Measurements from ENCODE around the gene LST1.

Gene LST1

DNA sequence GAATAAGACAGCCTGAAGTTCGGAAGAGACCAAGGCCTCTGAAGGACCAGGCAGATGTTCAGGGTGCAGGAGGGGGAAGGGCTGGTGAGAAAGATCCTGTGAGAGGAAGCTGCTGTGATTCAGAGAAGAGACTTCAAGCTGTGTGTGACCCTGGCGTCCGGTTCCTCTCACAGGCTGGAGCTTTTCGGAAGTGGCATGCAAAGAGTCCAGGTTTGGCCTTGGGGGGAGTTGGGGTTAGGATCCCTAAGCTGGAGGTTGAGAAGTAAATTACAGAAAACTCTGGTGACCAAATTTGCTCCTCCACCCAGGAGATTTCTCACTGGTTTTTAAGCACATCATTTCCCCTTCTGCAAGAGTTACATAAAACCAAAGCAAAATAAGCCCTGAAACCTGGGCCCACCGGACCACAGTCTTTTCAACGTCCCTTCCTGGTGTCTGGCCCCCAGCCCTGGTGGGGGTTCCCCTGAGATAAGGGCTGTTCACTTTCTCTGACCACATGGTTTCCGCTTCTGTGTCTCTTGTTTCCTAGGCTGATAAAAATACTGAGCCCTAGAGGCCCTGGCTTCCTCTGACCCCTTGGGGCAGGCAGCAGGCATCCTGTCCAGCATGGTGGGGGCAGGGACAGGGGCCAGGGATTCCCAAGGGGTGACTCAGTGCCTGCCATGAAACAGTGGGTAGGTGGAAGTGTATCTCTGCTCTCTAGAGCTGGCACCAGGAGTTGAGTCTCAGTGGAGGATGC, 25.9 kb upstream of the LST1 start:
- DNase-seq (ENCODE audit: low spot score), result peak; percentile 40

DNA sequence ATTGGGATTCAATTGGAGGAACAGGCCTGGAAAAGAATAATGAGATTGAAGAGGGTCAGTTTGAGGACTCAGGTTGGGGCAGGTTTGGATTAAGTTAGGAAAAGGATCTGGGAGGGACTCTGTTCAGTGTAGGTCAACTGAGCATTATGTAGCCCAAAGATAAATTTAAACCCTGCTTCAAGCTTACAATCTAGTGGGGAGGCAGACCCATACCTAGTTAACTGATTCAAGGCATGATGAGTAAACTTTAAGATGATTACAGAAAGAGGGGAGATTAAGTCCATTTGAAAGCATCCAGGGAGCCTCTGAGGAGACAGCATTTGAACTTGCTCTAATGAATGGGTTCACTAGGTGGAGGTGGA, 25.4 kb upstream of the LST1 start:
- no peak for DNase-seq (ENCODE audit: low spot score)

DNA sequence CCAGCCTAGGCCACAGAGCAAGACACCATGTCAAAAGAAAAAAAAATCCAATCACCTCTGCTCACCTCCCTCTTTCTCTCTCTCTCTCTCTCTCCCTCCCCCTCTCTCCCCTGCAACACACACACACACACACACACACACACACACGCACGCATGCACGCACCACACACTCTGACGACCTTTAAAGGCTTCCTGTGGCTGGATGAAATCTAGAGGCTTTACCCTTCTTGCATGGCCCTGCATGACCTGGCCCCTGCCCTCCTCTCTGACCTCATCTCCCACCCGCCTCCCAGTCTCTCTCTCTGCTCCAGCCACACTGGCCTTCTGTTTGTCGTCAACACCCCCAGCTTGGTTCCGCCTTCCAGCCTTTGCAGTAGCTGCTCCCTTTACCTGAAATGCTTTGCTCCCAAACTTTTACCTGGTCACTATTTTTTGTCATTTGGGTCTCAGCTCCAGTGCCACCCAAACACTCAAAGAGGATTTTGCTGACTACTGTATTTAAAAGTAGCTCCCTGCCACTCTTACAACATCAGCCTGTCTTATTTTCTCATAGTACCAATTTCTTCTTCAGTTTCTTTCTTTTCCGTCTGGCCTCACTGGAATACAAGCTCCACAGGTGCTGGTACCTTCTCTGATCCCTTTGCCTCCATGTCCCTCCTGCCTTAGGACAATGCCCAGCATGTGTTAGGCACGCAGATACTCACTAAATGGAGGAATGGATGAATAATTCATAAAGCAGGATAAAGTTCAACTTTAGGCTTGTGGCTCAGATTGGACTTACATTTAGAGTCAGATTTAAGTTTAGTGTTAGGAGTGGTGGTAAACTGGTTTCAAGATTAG, 18.3 kb upstream of the LST1 start:
- DNase-seq (ENCODE audit: low spot score), result no peak

DNA sequence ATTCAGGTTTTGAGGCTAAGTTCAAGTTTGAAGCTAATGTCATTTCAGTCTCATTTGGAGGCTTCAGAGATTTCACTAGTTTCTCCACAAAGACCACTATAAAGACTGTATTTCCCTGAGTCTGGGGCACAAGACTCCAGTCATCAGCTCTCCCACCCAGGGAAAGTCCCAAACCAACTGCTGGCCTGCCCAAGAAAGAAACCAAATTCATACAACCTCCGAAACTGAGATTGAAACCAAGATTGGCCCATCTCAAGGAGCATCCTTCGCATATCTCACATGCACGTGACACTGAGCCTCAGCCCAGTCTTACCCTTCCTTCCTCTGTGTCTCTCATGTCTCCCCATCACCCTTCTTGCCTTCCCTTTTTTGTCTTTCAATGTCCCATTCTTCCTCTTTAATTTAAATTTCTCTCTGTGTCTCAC, 17.5 kb upstream of the LST1 start:
- no peak for DNase-seq (ENCODE audit: low spot score)

DNA sequence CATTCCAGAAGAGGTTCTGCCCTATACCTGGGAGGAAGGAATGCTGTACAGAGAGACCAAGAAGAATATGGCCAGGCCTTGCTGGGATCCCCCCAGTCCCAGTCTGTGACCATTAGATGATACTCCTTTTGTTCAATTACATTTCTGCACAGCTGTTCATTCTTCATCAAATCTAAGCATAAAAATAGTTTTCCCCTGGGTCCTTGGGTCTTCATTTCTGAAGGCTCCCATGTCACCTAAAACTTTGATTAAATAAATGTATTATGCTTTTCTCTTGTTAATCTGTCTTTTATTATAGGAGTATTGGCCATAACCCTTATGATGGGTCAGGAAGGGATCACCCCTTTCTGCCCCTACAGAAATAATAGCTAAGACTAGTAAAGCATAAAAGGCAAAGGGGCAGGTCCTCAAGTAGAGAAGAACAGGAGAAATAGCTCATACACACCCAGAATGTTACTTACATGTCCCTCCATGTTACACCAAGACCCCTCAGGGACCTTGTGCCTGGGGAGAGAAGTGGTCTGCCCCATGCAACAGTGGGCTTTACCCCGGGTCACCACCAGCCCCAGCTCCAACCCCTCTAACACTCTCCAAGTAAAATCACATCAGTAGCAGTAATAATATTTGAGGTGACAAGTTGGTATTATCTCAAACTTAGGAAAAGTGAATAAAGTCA, 16.1 kb upstream of the LST1 start:
- DNase-seq (ENCODE audit: low spot score), result no peak

DNA sequence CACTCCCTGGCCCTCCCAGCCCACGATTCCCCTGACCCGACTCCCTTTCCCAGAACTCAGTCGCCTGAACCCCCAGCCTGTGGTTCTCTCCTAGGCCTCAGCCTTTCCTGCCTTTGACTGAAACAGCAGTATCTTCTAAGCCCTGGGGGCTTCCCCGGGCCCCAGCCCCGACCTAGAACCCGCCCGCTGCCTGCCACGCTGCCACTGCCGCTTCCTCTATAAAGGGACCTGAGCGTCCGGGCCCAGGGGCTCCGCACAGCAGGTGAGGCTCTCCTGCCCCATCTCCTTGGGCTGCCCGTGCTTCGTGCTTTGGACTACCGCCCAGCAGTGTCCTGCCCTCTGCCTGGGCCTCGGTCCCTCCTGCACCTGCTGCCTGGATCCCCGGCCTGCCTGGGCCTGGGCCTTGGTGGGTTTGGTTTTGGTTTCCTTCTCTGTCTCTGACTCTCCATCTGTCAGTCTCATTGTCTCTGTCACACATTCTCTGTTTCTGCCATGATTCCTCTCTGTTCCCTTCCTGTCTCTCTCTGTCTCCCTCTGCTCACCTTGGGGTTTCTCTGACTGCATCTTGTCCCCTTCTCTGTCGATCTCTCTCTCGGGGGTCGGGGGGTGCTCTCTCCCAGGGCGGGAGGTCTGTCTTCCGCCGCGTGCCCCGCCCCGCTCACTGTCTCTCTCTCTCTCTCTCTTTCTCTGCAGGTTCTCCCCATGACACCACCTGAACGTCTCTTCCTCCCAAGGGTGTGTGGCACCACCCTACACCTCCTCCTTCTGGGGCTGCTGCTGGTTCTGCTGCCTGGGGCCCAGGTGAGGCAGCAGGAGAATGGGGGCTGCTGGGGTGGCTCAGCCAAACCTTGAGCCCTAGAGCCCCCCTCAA, 13.8 kb upstream of the LST1 start, which contains the start of gene LTA:
Gene LTA (plus strand): TSS at position 249 of the 871 bp plus-strand sequence. CDS start 454 bp downstream, at position 703.
- no peak for DNase-seq (ENCODE audit: low spot score)

DNA sequence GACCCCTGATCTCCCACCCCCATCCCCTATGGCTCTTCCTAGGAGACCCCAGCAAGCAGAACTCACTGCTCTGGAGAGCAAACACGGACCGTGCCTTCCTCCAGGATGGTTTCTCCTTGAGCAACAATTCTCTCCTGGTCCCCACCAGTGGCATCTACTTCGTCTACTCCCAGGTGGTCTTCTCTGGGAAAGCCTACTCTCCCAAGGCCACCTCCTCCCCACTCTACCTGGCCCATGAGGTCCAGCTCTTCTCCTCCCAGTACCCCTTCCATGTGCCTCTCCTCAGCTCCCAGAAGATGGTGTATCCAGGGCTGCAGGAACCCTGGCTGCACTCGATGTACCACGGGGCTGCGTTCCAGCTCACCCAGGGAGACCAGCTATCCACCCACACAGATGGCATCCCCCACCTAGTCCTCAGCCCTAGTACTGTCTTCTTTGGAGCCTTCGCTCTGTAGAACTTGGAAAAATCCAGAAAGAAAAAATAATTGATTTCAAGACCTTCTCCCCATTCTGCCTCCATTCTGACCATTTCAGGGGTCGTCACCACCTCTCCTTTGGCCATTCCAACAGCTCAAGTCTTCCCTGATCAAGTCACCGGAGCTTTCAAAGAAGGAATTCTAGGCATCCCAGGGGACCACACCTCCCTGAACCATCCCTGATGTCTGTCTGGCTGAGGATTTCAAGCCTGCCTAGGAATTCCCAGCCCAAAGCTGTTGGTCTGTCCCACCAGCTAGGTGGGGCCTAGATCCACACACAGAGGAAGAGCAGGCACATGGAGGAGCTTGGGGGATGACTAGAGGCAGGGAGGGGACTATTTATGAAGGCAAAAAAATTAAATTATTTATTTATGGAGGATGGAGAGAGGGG, 12.6 kb upstream of the LST1 start:
- DNase-seq (ENCODE audit: low spot score), result no peak

DNA sequence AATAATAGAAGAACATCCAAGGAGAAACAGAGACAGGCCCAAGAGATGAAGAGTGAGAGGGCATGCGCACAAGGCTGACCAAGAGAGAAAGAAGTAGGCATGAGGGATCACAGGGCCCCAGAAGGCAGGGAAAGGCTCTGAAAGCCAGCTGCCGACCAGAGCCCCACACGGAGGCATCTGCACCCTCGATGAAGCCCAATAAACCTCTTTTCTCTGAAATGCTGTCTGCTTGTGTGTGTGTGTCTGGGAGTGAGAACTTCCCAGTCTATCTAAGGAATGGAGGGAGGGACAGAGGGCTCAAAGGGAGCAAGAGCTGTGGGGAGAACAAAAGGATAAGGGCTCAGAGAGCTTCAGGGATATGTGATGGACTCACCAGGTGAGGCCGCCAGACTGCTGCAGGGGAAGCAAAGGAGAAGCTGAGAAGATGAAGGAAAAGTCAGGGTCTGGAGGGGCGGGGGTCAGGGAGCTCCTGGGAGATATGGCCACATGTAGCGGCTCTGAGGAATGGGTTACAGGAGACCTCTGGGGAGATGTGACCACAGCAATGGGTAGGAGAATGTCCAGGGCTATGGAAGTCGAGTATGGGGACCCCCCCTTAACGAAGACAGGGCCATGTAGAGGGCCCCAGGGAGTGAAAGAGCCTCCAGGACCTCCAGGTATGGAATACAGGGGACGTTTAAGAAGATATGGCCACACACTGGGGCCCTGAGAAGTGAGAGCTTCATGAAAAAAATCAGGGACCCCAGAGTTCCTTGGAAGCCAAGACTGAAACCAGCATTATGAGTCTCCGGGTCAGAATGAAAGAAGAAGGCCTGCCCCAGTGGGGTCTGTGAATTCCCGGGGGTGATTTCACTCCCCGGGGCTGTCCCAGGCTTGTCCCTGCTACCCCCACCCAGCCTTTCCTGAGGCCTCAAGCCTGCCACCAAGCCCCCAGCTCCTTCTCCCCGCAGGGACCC, 11.7 kb upstream of the LST1 start:
- DNase-seq (ENCODE audit: low spot score), result no peak

DNA sequence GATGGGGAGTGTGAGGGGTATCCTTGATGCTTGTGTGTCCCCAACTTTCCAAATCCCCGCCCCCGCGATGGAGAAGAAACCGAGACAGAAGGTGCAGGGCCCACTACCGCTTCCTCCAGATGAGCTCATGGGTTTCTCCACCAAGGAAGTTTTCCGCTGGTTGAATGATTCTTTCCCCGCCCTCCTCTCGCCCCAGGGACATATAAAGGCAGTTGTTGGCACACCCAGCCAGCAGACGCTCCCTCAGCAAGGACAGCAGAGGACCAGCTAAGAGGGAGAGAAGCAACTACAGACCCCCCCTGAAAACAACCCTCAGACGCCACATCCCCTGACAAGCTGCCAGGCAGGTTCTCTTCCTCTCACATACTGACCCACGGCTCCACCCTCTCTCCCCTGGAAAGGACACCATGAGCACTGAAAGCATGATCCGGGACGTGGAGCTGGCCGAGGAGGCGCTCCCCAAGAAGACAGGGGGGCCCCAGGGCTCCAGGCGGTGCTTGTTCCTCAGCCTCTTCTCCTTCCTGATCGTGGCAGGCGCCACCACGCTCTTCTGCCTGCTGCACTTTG, 10.7 kb upstream of the LST1 start, which contains the start of gene TNF:
Gene TNF (plus strand): TSS at position 231 of the 567 bp plus-strand sequence. CDS start 177 bp downstream, at position 408.
- no peak for DNase-seq (ENCODE audit: low spot score)

DNA sequence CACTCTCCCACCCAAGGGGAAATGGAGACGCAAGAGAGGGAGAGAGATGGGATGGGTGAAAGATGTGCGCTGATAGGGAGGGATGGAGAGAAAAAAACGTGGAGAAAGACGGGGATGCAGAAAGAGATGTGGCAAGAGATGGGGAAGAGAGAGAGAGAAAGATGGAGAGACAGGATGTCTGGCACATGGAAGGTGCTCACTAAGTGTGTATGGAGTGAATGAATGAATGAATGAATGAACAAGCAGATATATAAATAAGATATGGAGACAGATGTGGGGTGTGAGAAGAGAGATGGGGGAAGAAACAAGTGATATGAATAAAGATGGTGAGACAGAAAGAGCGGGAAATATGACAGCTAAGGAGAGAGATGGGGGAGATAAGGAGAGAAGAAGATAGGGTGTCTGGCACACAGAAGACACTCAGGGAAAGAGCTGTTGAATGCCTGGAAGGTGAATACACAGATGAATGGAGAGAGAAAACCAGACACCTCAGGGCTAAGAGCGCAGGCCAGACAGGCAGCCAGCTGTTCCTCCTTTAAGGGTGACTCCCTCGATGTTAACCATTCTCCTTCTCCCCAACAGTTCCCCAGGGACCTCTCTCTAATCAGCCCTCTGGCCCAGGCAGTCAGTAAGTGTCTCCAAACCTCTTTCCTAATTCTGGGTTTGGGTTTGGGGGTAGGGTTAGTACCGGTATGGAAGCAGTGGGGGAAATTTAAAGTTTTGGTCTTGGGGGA, 10.0 kb upstream of the LST1 start:
- DNase-seq (ENCODE audit: low spot score), result no peak

DNA sequence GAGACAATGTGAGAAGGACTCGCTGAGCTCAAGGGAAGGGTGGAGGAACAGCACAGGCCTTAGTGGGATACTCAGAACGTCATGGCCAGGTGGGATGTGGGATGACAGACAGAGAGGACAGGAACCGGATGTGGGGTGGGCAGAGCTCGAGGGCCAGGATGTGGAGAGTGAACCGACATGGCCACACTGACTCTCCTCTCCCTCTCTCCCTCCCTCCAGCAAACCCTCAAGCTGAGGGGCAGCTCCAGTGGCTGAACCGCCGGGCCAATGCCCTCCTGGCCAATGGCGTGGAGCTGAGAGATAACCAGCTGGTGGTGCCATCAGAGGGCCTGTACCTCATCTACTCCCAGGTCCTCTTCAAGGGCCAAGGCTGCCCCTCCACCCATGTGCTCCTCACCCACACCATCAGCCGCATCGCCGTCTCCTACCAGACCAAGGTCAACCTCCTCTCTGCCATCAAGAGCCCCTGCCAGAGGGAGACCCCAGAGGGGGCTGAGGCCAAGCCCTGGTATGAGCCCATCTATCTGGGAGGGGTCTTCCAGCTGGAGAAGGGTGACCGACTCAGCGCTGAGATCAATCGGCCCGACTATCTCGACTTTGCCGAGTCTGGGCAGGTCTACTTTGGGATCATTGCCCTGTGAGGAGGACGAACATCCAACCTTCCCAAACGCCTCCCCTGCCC, 9.0 kb upstream of the LST1 start:
- no peak for DNase-seq (ENCODE audit: low spot score)

DNA sequence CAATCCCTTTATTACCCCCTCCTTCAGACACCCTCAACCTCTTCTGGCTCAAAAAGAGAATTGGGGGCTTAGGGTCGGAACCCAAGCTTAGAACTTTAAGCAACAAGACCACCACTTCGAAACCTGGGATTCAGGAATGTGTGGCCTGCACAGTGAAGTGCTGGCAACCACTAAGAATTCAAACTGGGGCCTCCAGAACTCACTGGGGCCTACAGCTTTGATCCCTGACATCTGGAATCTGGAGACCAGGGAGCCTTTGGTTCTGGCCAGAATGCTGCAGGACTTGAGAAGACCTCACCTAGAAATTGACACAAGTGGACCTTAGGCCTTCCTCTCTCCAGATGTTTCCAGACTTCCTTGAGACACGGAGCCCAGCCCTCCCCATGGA, 8.5 kb upstream of the LST1 start:
- no peak for DNase-seq (ENCODE audit: low spot score)

DNA sequence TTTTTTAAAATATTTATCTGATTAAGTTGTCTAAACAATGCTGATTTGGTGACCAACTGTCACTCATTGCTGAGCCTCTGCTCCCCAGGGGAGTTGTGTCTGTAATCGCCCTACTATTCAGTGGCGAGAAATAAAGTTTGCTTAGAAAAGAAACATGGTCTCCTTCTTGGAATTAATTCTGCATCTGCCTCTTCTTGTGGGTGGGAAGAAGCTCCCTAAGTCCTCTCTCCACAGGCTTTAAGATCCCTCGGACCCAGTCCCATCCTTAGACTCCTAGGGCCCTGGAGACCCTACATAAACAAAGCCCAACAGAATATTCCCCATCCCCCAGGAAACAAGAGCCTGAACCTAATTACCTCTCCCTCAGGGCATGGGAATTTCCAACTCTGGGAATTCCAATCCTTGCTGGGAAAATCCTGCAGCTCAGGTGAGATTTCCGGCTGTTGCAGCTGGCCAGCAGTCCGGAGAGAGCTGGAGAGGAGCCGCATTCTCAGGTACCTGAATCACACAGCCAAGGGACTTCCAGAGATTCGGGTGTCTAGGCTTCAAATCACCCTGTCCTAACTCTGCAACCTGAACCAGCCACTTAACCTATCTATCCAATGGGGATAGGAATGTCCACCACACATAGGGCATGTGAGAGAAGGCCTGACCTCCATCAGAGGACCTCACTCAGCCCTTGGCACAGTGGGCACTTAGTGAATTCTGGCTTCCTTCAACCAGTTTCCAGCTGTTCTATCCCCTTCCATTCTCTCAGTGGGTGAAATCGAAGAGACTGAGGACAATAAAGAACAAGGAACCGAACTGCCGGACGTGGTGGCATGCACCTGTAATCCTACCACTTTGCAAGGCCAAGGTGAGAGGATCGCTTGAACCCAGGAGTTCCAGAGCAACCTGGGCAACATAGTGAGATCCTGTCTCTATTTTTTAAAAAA, 7.6 kb upstream of the LST1 start:
- peak; percentile 46 for DNase-seq (ENCODE audit: low spot score)

DNA sequence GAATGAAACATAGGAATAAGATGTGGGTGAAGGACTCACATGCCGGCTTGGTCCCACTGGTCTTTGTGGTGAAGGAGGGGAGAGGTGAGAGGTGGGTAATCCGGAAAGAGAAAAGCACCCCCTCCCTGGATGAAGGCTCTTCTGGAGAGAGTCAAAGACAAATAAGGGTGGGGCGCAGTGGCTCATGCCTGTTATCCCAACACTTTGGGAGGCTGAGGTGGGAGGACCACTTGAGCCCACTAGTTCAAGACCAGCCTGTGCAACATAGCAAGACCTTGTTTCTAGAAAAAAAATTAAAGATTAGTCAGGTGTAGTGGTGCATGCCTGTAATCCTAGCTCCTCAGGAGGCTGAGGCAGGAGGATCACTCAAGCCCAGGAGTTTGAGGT, 7.0 kb upstream of the LST1 start:
- no peak for DNase-seq (ENCODE audit: low spot score)

DNA sequence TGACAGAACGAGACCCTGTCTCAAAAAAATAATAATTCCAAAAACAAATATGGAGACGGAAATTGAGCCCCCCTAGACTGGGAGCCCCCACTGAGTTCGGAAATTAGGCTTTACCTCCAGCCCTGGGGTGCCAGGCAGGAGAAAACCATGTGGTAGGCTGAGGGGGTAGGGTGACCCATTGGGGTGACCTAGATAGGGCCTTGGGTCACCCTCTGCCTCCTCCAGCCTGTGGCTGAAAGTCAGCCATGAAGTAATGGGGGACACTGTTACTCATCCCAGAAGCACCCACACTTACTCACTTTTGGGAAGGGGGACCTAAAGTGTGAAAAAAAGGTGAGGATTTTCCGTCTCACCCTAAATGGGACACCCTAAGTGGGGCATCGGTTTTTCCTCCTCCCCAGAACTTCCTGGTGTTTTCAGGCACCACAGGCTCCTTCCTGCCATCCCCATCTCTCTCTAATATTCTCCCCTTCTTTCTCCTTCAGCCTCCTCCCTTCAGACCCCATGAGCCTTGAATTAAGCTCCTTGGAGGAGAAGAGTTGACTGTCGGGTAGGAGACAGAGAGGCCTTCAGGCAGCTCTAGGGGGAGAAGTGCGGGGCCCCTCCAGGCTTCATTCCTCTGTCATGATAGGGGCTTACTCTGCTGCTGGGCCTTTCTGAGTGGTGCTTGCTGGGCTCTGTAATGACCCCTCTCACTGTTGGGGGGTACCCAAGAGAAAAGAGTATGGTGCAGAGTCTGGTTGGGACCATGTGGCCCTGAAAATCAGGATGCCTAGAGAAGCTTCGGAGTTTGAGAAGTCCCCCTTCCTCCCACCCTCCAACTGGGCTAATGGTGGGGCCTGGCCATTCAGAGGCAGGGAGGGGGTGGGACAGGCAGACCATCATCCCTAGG, 6.3 kb upstream of the LST1 start:
- no peak for DNase-seq (ENCODE audit: low spot score)

DNA sequence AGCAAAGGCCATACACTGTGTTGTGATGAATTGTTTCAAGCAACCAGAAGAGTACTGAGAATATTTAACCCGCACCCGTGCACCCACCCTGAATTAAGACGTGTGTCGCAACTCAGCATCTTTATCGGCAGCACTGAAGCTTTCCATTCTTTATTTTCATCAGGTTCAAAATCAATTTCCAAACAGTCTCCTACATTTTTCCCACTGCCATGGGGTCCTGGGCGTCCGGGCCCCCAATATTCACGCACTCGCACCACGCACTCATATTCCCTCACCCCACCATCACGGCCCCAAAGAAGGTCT, 5.7 kb upstream of the LST1 start:
- DNase-seq (ENCODE audit: low spot score), result no peak
